NB4 (cell line): ENCODE measurements around the gene MIGA2.

ENCODE experiments used
- DNase-seq: peaks from one replicate; pipeline ENCODE4 v3.0.0; 2010; ENCODE audit warnings: low read depth
- H3K4me3 ChIP-seq: one replicate; pipeline ENCODE4 v1.5.1; 2011; ENCODE audit warnings: mild to moderate bottlenecking, low read depth, low read length, moderate library complexity
- CTCF ChIP-seq: IDR thresholded peaks from one replicate; pipeline ENCODE4 v1.5.1; 2012; ENCODE audit warnings: low read depth, low read length
- MAX ChIP-seq: IDR thresholded peaks from 2 replicates; pipeline ENCODE4 v1.6.1; 2011; ENCODE audit warnings: low read depth, low read length
- MYC ChIP-seq: IDR thresholded peaks from 2 replicates; pipeline ENCODE4 v1.6.1; 2011; ENCODE audit warnings: low read depth, low read length
- POLR2A ChIP-seq: IDR thresholded peaks from 2 replicates; pipeline ENCODE4 v1.6.1; 2011; ENCODE audit warnings: mild to moderate bottlenecking; ENCODE audit not compliant: insufficient read length; ENCODE audit errors: extremely low read depth

MIGA2 gene

GRCh38 chr9:129094387-129095169 is 58.2 kb downstream of the MIGA2 start:
- H3K4me3 ChIP-seq = no peak overlapping the region
- no peak for TF ChIP-seq MYC
- no peak for TF ChIP-seq CTCF
- no peak for TF ChIP-seq POLR2A
- DNase-seq = peak; percentile 85

- no peak for TF ChIP-seq MYC
- TF ChIP-seq POLR2A = no peak
- TF ChIP-seq MAX = no peak
- no peak for TF ChIP-seq CTCF
- no peak overlapping the region for H3K4me3 ChIP-seq
- no peak for DNase-seq
Measured at GRCh38 chr9:129095170-129095667, 58.8 kb downstream of the MIGA2 start.

- TF ChIP-seq CTCF (no peak), POLR2A (no peak), MAX (no peak), MYC (no peak)
- no peak for DNase-seq
- no peak overlapping the region for H3K4me3 ChIP-seq
Measured at GRCh38 chr9:129095908-129096307, 59.5 kb downstream of the MIGA2 start.

- TF ChIP-seq POLR2A = no peak
- no peak for TF ChIP-seq MAX
- TF ChIP-seq CTCF = no peak
- no peak for TF ChIP-seq MYC
- no peak for DNase-seq
Measured at GRCh38 chr9:129097671-129098306, 61.4 kb downstream of the MIGA2 start.

GRCh38 chr9:129098328-129098727 is 61.9 kb downstream of the MIGA2 start:
- no peak for TF ChIP-seq MYC
- TF ChIP-seq MAX = no peak
- no peak for TF ChIP-seq POLR2A
- TF ChIP-seq CTCF = no peak
- DNase-seq = no peak
- H3K4me3 ChIP-seq = no peak overlapping the region

More at GRCh38 chr9:129097671-129098306, 61.4 kb downstream of the MIGA2 start:
- no peak overlapping the region for H3K4me3 ChIP-seq
